AG20443 (cell line): ENCODE measurements around the gene FANCC.

Experiments used
- DNase-seq: peaks from one replicate; pipeline ENCODE4 v3.0.0; 2012; ENCODE audit warnings: low spot score, mixed read lengths

Gene FANCC

GRCh38 chr9:95120781-95121370 lies 196.6 kb downstream of the FANCC start:
- DNase-seq = no peak

DNA sequence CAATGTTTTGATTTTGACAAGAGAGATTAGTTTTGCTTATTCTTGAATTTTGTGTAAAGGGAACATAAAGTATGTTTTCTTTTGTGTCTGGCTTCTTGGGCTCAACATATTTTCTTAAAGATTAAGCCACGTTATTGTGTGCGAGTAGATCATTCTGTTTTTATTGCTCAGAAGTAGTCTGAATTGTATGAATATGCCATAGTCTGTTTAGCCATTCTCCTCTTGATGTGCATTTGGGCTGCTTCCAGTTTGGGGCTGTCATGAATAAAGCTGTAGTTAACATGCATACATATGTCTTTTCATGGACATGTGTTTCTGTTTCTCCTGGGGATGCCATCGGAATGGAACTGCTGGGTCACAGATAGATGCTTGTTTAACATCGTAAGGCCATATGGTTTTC lies 198.9 kb downstream of the FANCC start:
- no peak for DNase-seq

DNA sequence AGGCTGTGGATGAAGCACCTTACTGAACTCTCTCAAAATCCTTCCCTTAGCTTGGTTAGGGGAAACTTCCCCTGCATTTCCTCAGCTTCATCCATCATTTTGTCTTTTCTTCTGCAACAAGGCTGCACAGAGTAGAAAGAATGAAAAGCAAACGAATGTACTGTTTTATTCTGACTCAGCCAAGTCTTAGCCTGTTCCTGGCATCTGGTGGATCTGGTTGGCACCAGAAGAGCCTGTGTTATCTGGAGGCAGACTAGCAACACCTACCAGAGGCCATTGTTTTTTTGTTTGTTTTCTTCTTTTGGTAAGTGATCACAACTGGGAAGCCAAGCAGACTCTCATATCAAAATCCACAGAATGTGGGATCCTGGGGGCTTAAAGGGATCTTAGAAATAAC lies 200.7 kb downstream of the FANCC start:
- no peak for DNase-seq

DNA sequence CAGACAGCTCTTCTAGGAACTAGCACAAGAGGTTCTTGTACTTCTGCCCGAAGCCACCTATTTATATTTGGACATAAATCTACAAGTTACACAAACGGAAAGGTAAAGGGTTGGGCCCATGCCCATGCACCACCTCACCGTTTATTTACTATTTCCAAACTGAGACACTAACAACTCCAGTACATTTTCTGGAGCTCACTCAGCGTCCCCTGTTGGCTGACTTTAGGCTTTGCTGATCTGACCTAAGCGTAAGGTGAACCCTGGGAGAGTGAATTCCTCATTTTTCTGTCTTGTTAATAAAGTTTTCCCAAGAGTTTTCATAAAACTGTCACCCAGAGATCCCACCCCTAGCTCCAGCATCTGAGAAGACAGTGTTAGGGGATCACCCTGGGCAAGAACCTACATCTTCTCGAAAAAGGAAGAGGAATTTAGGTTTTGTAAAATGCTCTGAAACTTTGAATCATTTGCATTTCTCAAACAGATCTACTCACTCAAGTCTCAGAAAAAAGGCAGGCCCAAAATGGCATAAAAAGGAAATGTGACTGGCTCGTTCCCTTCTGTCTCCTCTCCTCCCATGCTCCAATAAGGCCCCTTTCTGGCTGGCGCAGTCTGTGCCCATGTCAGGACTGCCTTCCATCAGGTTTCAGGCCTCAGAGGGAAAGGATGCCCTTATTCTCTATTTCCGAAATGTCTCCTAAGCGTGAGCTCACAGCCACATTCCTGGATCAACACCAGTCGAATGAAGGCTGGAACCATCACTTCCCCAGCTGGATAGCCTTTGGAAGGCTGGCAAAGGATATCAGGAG lies 201.3 kb downstream of the FANCC start:
- no peak for DNase-seq

DNA sequence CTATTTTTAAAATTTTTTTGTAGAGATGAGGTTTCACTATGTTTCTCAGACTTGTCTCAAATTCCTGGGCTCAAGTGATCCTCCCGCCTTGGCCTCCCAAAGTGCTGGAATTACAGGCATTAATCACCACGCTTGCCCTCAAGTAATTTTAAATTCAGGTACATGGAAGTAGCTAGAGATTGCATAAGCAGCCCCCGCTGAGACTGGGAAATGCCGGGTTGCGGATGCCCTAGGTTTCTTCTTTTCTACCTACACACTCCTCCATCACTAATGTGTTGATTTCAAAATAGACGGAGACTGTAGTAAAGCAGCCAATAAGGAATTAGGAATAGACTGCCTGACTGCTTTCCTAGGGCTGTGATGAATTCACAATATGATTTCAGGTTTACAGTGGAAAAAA lies 202.4 kb downstream of the FANCC start:
- DNase-seq = no peak

GRCh38 chr9:95112436-95113280 lies 204.9 kb downstream of the FANCC start:
- DNase-seq = no peak

DNA sequence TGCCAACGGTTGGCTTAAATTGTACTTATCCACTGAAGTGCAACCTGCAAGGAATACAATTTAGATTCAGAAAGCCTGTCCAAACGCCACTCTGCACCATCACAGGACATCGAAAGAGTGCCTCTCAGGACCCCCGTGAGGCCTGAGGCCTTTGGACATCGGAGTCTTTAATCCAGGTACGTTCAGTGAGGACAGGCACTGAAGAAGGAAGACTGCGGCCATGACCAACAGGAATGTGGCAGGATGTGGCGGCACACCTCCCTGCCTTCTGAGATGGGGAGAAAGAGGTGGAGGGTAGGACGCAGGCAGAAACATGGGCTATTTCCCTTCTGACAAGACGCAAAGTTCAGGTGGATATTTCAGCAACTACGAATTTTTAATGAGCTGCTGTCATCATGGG lies 205.8 kb downstream of the FANCC start:
- DNase-seq = no peak

DNA sequence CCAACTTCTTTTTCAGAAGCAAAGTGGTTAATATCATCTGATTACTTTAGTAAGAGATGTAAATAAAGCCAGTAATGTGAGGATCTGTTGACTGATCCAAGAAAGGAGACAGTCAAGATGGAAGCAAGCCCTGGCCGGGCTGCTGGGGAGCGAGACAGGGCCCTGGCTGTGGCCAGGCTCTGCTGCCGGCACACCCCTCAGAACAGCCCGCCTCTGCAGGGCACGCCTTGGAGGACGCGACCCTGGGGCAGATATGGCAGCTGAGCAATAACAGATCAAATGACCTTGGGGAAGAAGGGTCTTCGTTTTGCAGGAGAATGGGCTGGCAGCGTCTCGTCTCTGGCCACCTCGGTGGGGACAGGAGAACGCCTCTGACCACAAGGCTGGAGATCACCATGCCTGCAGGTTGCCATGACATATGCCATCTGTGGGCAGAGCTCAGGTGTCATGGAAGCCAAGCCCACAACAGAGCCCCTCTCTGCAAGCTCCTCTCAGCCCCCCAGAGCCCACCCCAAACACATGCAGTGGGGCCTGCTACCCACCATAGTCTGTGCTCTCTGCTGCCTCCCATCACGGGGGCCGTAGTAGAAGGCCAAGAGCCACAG lies 206.5 kb downstream of the FANCC start:
- no peak for DNase-seq

DNA sequence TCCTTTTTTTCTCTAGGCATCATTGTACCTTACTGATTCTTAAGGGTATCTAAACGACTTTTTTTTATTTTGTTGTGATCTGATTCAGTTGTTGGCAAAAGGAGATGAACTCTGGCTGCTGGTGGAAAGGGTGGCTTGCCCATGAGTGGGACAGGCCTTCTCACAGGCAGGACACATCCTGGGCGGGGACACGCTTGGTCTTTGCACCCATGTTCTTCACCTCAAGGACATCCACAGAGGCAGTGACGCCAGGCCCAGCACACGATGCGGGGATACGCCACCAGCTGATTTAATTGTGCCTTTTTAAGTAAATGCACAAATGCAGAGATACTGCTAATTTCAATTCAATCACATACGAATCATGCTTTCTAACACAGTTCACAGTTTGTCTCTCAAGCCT lies 208.1 kb downstream of the FANCC start:
- DNase-seq = no peak

DNA sequence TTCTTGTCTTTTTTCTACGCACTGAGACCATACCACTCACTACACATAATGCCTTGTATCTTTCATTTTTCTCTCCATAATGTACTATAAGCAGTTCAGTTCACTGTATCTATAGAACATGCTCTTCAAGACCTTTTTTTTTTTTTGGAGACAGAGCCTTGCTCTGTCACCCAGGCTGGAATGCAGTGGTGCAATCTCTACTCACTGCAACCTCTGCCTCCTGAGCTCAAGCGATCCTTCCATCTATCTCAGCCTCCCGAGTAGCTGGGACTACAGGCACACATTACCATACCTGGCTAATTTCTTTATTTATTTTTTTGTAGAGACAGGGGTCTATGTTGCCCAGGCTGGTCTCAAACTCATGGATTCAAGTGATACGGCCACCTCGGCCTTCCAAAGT lies 208.7 kb downstream of the FANCC start:
- DNase-seq = no peak

- DNase-seq = no peak
These were observed 209.5 kb downstream of the FANCC start for GRCh38 chr9:95107976-95108375.

DNA sequence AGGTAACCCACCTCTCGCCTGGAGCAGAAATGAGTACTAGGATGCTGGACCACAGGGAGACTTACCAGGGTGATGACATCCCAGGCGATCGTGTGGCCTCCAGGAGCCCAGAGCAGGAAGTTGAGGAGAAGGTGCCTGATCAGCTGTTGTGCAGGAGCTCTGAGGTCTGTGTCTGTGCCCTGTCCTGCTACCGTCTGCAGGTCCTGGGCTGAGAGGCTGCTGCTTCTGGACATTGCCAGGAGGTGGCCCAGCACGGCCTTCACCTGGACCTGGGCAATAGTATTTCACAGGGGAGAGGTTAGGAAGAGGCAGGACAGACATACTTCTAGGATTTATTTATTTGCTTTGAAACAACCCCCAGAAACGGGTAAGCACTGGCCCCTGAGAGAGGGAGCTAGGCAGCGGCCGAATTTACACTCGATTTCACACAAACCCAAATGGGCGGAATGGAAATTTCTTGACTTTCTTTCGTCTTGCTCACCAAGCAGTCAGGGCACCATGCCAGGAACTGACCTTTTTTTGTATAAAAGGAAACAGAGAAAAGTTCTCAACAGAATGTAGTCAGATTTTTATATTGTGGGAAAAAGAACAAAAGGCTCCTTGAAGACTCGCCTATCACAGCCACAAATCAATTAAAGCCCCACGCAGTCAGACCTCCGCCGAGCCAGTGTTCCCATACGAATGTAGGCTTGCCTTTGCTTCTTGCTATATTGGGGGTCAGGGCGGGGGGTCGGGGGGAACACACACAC lies 210.3 kb downstream of the FANCC start:
- DNase-seq = no peak

- DNase-seq = no peak
These were observed 211.8 kb downstream of the FANCC start for GRCh38 chr9:95105519-95106287.

DNA sequence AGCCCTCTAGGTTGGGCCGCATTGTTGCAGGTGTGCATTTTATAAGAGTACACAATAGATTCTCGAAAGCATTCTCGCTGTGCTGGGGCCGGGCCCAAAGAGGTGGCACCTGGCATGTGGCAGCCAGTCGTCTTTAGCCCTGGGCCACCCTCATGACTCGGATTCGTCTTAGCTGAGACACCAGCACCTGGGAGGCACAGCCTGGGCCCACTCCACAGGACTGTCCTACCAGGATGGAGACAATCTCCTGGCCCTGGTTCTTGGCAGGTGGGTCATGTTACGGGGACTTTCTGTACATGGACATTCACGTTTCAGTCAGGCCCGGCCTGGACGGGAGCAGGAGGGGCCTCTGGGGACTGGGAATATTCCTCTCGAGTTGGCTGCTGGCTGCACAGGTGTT lies 212.5 kb downstream of the FANCC start:
- DNase-seq = no peak

DNA sequence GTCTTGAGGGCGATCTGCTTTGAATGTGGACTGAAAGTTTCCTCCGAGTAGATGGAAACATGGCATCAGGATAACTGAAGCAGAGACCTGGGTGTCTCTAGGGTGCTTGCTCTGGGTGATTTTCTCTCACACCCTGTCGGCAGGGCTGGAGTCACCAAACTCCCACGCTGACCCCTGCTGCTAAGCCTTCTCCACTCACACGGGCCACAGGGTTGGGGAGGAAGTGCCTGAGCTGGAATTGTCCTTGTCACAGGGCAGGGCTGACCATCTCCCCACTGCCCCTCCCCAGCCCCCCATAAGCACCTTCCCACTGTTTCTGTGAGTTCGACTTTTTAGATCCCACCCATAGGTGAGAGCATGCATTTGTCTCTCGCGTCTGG lies 212.9 kb downstream of the FANCC start:
- no peak for DNase-seq

DNA sequence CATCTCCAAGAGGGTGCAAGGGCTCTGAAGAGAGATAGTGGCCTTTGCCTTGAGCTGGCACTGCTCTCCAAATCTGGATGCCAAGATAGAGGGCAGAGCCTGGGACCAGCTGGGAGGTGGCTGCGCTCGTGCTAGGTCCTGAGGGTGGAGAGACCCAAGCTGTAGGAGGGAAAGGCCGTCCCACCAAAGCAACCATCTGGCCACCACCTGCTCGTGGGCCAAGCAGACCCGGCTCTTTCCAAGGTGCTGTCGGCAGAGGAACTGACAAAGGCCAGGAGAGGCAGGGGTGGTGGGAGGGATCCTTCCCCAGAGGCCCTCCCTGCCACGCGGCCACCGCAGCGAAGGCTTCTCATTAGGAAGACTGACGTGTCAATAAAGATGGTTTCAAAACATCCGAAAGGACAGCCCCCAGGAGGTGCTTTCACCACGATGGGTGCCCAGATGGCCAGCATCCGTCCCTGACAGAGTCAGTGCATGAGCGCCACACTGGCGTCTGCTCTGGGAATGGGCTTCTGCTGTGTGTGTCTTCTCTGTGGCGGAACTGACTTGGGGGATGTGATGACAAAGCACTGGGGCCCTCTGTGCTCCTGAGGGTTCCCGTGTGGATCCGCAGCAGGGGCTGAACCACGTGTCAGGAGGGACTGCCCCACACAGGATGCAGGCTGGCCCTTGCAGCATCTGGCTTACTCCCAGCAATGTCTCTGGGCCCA lies 213.5 kb downstream of the FANCC start:
- no peak for DNase-seq

GRCh38 chr9:95103281-95103771 lies 214.2 kb downstream of the FANCC start:
- DNase-seq = no peak

GRCh38 chr9:95102572-95102971 lies 214.9 kb downstream of the FANCC start:
- DNase-seq = no peak

DNA sequence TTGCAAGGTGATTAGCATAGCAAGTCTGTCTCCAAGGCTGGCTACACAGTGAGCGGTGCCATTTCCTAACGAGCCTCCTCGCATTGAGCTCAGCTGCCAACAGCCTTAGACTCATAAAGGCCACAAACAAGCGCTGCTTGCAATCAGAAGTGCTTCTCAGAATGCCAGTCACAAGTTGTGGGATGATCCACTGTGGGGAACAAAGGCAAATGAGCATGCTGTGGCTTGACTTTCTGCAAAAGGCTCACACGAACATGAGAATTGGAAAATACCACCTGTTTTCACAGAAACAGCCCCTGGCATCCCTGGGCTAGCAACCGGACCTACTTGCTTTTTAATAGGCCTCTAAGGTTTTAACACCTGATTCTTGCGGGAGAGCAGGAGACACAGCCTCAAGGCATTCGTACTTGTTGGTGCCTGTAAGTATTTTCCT lies 215.5 kb downstream of the FANCC start:
- DNase-seq = no peak

DNA sequence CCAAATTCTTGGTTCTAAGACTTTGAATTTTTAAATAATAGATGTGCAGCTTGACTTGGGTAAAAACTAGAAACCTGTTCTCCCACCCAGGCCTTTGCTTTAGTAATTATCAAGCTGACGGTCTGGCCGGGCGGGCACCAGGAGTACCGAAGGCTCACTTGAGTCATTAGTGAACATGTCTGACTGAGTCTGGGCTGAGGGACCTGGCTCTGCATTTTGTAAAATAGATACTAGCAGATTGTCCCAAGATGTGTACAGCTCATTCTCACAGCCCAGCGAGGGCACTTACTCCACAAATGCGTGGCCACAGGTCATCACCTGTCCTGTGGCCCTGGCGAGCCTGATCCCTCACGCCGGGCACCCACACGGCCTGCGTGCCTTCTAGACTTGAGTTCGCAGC lies 216.2 kb downstream of the FANCC start:
- DNase-seq = no peak
